ENCODE measurements around the gene RGS21. TPM values are rescaled to one million over a fixed set of nuclear protein-coding genes. Genes with fewer than 3 reads are reported as not detected.

RGS21 gene
- total RNA-seq, 6 donors from 2014 or later, result not detected

- H3K4me1 ChIP-seq, result no peaks in the 10 kb centered on the region
- 59 to 66% methylated on average over 3 of the region's 3 CpGs for WGBS, 2 donors
- no peak overlapping the region for H3K27ac ChIP-seq
- no peaks in the 10 kb centered on the region for H3K9me3 ChIP-seq
- H3K27me3 ChIP-seq, result no peaks in the 10 kb centered on the region
- ATAC-seq (ENCODE audit: low FRiP score in 2 of 2), result no peak
- no peak for DNase-seq
- no peak overlapping the region for H3K4me3 ChIP-seq
- no peaks in the 10 kb centered on the region for H3K36me3 ChIP-seq
- TF ChIP-seq POLR2AphosphoS5 (IDR thresholded peaks at IDR 0.05) (no peak), CTCF (IDR thresholded peaks at IDR 0.05) (no peak), EP300 (IDR thresholded peaks at IDR 0.05) (no peak), POLR2A (IDR thresholded peaks at IDR 0.05) (no peak)
These were observed 26.6 kb downstream of the RGS21 start for GRCh38 chr1:192343344-192343743.

DNA sequence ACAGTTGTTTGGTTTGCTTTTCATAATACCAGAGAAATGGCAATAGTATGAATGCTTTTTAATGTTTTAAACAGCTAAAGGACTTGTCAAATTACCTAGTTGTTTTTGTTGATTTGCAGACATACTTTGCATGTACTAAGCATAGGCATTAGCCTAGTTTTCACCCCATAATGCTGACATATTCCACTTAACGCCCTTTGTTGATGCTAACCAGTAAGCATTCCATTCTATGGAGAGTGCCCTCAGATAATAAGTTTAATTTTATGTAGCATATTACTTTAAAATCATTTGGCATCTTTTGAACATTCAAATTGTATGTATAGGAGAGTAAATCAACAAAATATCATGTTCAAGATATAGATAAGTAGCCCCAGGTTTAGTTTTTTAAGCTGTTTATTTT lies 32.5 kb downstream of the RGS21 start:
- WGBS, 2 donors, result 60 to 70% methylated on average over 1 of the region's 1 CpG
- Histone ChIP-seq H3K4me3 (no peak overlapping the region), H3K27ac (no peak overlapping the region), H3K4me1 (no peaks in the 10 kb centered on the region), H3K36me3 (no peaks in the 10 kb centered on the region), H3K27me3 (no peaks in the 10 kb centered on the region), H3K9me3 (no peaks in the 10 kb centered on the region)
- TF ChIP-seq EP300 (IDR thresholded peaks at IDR 0.05), result no peak
- TF ChIP-seq CTCF (IDR thresholded peaks at IDR 0.05), result no peak
- no peak for TF ChIP-seq POLR2A (IDR thresholded peaks at IDR 0.05)
- no peak for TF ChIP-seq POLR2AphosphoS5 (IDR thresholded peaks at IDR 0.05)
- DNase-seq (no peak), ATAC-seq (ENCODE audit: low FRiP score in 2 of 2) (no peak)

DNA sequence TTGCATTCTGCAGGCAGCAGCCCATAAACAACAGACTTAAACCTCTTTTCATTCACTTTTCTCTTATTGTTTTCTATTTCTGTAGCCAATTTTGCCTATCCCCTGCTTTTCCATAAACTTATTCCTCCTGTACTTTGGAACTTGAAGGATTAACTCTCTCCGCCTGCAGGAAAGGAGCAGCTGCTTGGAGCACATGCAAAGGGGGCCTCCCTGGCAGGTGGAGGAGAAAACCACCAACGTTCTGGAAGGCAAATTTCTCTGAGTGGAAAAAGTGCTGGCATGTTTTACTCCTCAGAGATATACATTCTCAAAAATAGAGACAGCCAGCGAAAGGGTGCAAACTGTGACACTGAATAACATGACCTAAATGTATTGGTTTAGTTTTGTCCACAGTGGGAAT lies 33.6 kb downstream of the RGS21 start:
- 60 to 66% methylated on average over 3 of the region's 3 CpGs for WGBS, 2 donors
- no peaks in the 10 kb centered on the region for H3K4me1 ChIP-seq
- H3K27me3 ChIP-seq, result no peaks in the 10 kb centered on the region
- DNase-seq (no peak), ATAC-seq (ENCODE audit: low FRiP score in 2 of 2) (no peak)
- no peaks in the 10 kb centered on the region for H3K9me3 ChIP-seq
- no peaks in the 10 kb centered on the region for H3K36me3 ChIP-seq
- H3K4me3 ChIP-seq, result no peak overlapping the region
- TF ChIP-seq POLR2AphosphoS5 (IDR thresholded peaks at IDR 0.05), result no peak
- no peak for TF ChIP-seq EP300 (IDR thresholded peaks at IDR 0.05)
- TF ChIP-seq CTCF (IDR thresholded peaks at IDR 0.05), result no peak
- no peak for TF ChIP-seq POLR2A (IDR thresholded peaks at IDR 0.05)
- no peak overlapping the region for H3K27ac ChIP-seq

- Histone ChIP-seq H3K36me3 (no peaks in the 10 kb centered on the region), H3K27me3 (no peaks in the 10 kb centered on the region), H3K9me3 (no peaks in the 10 kb centered on the region), H3K4me3 (no peak overlapping the region), H3K4me1 (no peaks in the 10 kb centered on the region), H3K27ac (no peak overlapping the region)
- TF ChIP-seq CTCF (IDR thresholded peaks at IDR 0.05) (no peak), EP300 (IDR thresholded peaks at IDR 0.05) (no peak), POLR2A (IDR thresholded peaks at IDR 0.05) (no peak), POLR2AphosphoS5 (IDR thresholded peaks at IDR 0.05) (no peak)
- ATAC-seq (ENCODE audit: low FRiP score in 2 of 2), result no peak
- no peak for DNase-seq
These were observed 34.8 kb downstream of the RGS21 start for GRCh38 chr1:192351550-192351949.

DNA sequence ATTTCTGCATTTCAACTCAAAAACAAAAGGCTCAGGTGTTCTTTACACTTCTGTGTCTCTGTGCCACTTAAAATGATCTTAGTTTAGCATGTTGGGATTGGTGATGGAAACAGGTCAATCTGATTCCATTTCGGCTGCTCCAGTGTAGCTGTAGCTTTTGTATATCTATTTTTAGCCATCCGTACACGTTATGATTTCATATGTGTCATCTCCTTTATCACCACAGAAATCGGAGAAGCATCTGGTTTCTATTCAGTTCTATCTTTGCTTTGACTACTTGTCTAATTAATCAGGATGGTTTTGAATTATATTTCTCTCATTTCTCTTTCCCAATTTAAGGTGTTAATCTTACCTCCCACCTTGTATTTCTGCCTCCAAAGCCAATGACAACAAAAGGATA lies 41.1 kb downstream of the RGS21 start:
- ATAC-seq (ENCODE audit: low FRiP score in 2 of 2), result no peak
- Histone ChIP-seq H3K4me1 (no peaks in the 10 kb centered on the region), H3K27ac (no peak overlapping the region), H3K36me3 (no peaks in the 10 kb centered on the region), H3K27me3 (no peaks in the 10 kb centered on the region), H3K4me3 (no peak overlapping the region), H3K9me3 (no peaks in the 10 kb centered on the region)
- no peak for DNase-seq
- 53 to 64% methylated on average over 4 of the region's 4 CpGs for WGBS, 2 donors
- TF ChIP-seq POLR2AphosphoS5 (IDR thresholded peaks at IDR 0.05), result no peak
